ENCODE results near the gene NBEA.

Gene NBEA

DNA sequence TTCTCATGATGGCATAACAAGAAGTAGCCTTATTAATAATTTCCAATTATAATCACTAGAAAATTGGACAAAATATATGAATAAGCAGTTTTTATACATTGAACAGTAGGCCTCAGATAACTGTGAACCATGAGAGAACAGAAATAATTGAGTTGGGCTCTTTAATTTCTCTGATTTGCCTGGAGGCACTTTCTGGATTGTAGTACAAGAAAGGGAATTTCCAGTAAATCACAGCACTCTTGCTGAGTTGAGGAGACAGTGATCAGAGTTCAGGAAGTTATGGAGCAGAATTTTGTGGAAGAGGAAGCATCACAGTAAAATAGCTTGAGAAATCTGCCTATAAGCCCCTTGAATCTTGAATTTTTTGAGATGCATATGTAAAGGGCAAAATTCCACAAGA lies 318.2 kb downstream of the NBEA start:
- H3K4ac ChIP-seq (ENCODE audit: low read depth, low read length) = no peak overlapping the region
- H3K4me1 ChIP-seq (ENCODE audit: control insufficient read depth in 1 of 2, insufficient read depth in 2 of 2, low read length in 2 of 2) = no peaks in the 10 kb centered on the region
- no peaks in the 10 kb centered on the region for H3K79me1 ChIP-seq (ENCODE audit: low read length)
- no peak overlapping the region for H3K14ac ChIP-seq (ENCODE audit: low read length)
- H2BK120ac ChIP-seq (ENCODE audit: insufficient read depth, low read length, poor library complexity) = no peak overlapping the region
- no peaks in the 10 kb centered on the region for H3K79me2 ChIP-seq (ENCODE audit: control insufficient read depth, insufficient read depth, low read length, poor library complexity)
- H3K23ac ChIP-seq (ENCODE audit: low read length) = no peak overlapping the region
- H3K36me3 ChIP-seq (ENCODE audit: control insufficient read depth in 1 of 2, insufficient read depth in 2 of 2, low read length in 2 of 2) = no peaks in the 10 kb centered on the region
- H2AFZ ChIP-seq (ENCODE audit: insufficient read depth, low read length, poor library complexity) = no peak overlapping the region
- H3K9ac ChIP-seq (ENCODE audit: low read length) = no peak overlapping the region
- no peak overlapping the region for H3K4me2 ChIP-seq (ENCODE audit: low read length)
- H2AK5ac ChIP-seq (ENCODE audit: low read length) = no peak overlapping the region
- no peak overlapping the region for H3K4me3 ChIP-seq (ENCODE audit: low read depth, low read length)
- H2BK5ac ChIP-seq (ENCODE audit: low read depth, low read length, poor library complexity) = no peak overlapping the region
- H2BK12ac ChIP-seq (ENCODE audit: low read length) = no peak overlapping the region
- peaks cover 7% of the 10 kb centered on the region for H3K9me3 ChIP-seq (ENCODE audit: insufficient read depth, low read depth, low read length)
- H3K27ac ChIP-seq (ENCODE audit: low read depth, low read length) = no peak overlapping the region
- no peak overlapping the region for H4K12ac ChIP-seq (ENCODE audit: low read depth, low read length)
- no peak overlapping the region for H4K91ac ChIP-seq (ENCODE audit: low read depth, low read length)
- H3K27me3 ChIP-seq (ENCODE audit: insufficient read depth, low read length) = no peaks in the 10 kb centered on the region
- DNase-seq = no peak
- no peak overlapping the region for H4K8ac ChIP-seq (ENCODE audit: low read depth, low read length)
- H3K18ac ChIP-seq (ENCODE audit: low read length) = no peak overlapping the region

DNA sequence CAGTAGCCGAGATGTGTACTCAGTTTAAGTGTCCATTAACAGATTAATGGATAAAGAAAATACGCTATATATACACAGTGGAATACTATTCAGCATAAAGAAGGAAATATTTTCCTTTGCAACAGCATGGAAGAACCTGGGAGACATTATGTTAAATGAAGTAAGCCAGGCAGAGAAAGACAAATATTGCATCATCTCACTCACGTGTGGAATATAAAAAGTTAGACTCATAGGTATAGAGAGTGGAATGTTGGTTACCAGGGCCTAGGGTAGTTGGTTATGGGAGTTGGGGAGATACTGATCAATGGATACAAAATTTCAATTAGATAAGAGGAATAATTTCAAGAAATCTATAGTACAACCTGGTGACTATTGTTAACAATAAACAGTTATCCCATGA lies 324.3 kb downstream of the NBEA start:
- Histone ChIP-seq H2BK120ac (ENCODE audit: insufficient read depth, low read length, poor library complexity) (no peak overlapping the region), H3K18ac (ENCODE audit: low read length) (no peak overlapping the region), H2AK5ac (ENCODE audit: low read length) (no peak overlapping the region), H4K8ac (ENCODE audit: low read depth, low read length) (no peak overlapping the region), H3K36me3 (ENCODE audit: control insufficient read depth in 1 of 2, insufficient read depth in 2 of 2, low read length in 2 of 2) (no peaks in the 10 kb centered on the region), H3K4me3 (ENCODE audit: low read depth, low read length) (no peak overlapping the region), H3K79me1 (ENCODE audit: low read length) (no peaks in the 10 kb centered on the region), H3K9me3 (ENCODE audit: insufficient read depth, low read depth, low read length) (peaks cover 4% of the 10 kb centered on the region), H3K27me3 (ENCODE audit: insufficient read depth, low read length) (no peaks in the 10 kb centered on the region), H2AFZ (ENCODE audit: insufficient read depth, low read length, poor library complexity) (no peak overlapping the region), H3K4ac (ENCODE audit: low read depth, low read length) (no peak overlapping the region), H4K12ac (ENCODE audit: low read depth, low read length) (no peak overlapping the region), H3K27ac (ENCODE audit: low read depth, low read length) (no peak overlapping the region), H3K79me2 (ENCODE audit: control insufficient read depth, insufficient read depth, low read length, poor library complexity) (no peaks in the 10 kb centered on the region), H2BK5ac (ENCODE audit: low read depth, low read length, poor library complexity) (no peak overlapping the region), H3K9ac (ENCODE audit: low read length) (no peak overlapping the region), H3K4me1 (ENCODE audit: control insufficient read depth in 1 of 2, insufficient read depth in 2 of 2, low read length in 2 of 2) (no peaks in the 10 kb centered on the region), H4K91ac (ENCODE audit: low read depth, low read length) (no peak overlapping the region), H3K14ac (ENCODE audit: low read length) (no peak overlapping the region), H3K4me2 (ENCODE audit: low read length) (no peak overlapping the region), H2BK12ac (ENCODE audit: low read length) (no peak overlapping the region), H3K23ac (ENCODE audit: low read length) (no peak overlapping the region)
- no peak for DNase-seq
- WGBS (ENCODE audit: extremely low coverage, insufficient coverage, insufficient read length) = no CpG with 5 or more reads among the region's 3 CpGs

DNA sequence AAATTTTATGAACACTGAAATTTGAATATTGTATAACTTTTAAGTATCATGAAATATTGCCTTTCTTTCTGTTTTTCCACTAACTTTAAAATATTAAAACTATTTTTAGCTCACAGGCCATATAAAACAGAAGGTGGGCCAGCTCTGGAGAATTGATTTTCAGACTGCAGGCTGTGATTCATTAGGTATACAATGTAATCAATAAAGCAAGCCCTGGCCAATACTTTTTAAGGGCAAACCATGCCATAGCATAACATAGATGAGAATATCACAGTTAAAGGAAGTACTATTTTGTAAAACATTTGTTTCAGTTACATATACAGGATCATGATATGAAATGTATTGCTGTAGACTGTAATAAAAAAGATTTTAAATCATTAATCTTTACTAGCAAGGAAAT lies 336.8 kb downstream of the NBEA start:
- Histone ChIP-seq H3K9me3 (ENCODE audit: insufficient read depth, low read depth, low read length) (no peaks in the 10 kb centered on the region), H3K23ac (ENCODE audit: low read length) (no peak overlapping the region), H3K79me2 (ENCODE audit: control insufficient read depth, insufficient read depth, low read length, poor library complexity) (no peaks in the 10 kb centered on the region), H2BK120ac (ENCODE audit: insufficient read depth, low read length, poor library complexity) (no peak overlapping the region), H3K4me3 (ENCODE audit: low read depth, low read length) (no peak overlapping the region), H2BK5ac (ENCODE audit: low read depth, low read length, poor library complexity) (no peak overlapping the region), H3K9ac (ENCODE audit: low read length) (no peak overlapping the region), H3K14ac (ENCODE audit: low read length) (no peak overlapping the region), H4K91ac (ENCODE audit: low read depth, low read length) (no peak overlapping the region), H4K12ac (ENCODE audit: low read depth, low read length) (no peak overlapping the region), H3K4ac (ENCODE audit: low read depth, low read length) (no peak overlapping the region), H3K36me3 (ENCODE audit: control insufficient read depth in 1 of 2, insufficient read depth in 2 of 2, low read length in 2 of 2) (no peaks in the 10 kb centered on the region), H3K4me2 (ENCODE audit: low read length) (no peak overlapping the region), H3K27ac (ENCODE audit: low read depth, low read length) (no peak overlapping the region), H3K18ac (ENCODE audit: low read length) (no peak overlapping the region), H3K27me3 (ENCODE audit: insufficient read depth, low read length) (no peaks in the 10 kb centered on the region), H2BK12ac (ENCODE audit: low read length) (no peak overlapping the region), H2AK5ac (ENCODE audit: low read length) (no peak overlapping the region), H4K8ac (ENCODE audit: low read depth, low read length) (no peak overlapping the region), H3K4me1 (ENCODE audit: control insufficient read depth in 1 of 2, insufficient read depth in 2 of 2, low read length in 2 of 2) (no peaks in the 10 kb centered on the region), H2AFZ (ENCODE audit: insufficient read depth, low read length, poor library complexity) (no peak overlapping the region), H3K79me1 (ENCODE audit: low read length) (no peaks in the 10 kb centered on the region)
- DNase-seq = no peak

DNA sequence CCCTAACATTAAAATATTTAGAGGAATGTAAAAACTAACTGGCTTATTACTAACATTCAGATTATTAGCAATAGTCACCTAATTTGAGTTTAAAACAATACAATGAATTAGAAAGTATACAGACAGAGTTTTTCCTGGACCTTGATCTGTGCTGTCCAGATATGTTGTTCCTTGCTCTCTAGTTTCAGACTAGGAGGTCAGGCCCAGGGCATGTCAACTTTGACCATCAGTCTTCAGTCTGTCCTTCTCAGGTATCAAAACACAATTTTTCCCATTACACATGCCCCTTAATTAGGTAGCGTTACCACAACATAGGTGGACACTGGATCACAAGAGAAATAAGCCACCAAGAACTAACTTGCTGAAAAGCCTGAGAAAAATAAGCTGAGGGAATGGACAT lies 337.4 kb downstream of the NBEA start:
- no peak overlapping the region for H3K9ac ChIP-seq (ENCODE audit: low read length)
- DNase-seq = no peak
- H3K36me3 ChIP-seq (ENCODE audit: control insufficient read depth in 1 of 2, insufficient read depth in 2 of 2, low read length in 2 of 2) = no peaks in the 10 kb centered on the region
- H3K27ac ChIP-seq (ENCODE audit: low read depth, low read length) = no peak overlapping the region
- H2BK12ac ChIP-seq (ENCODE audit: low read length) = no peak overlapping the region
- no peak overlapping the region for H4K91ac ChIP-seq (ENCODE audit: low read depth, low read length)
- H2AFZ ChIP-seq (ENCODE audit: insufficient read depth, low read length, poor library complexity) = no peak overlapping the region
- no peak overlapping the region for H3K4me2 ChIP-seq (ENCODE audit: low read length)
- no peak overlapping the region for H3K14ac ChIP-seq (ENCODE audit: low read length)
- H2AK5ac ChIP-seq (ENCODE audit: low read length) = no peak overlapping the region
- no peak overlapping the region for H3K4ac ChIP-seq (ENCODE audit: low read depth, low read length)
- H3K23ac ChIP-seq (ENCODE audit: low read length) = no peak overlapping the region
- no peaks in the 10 kb centered on the region for H3K9me3 ChIP-seq (ENCODE audit: insufficient read depth, low read depth, low read length)
- H3K79me1 ChIP-seq (ENCODE audit: low read length) = no peaks in the 10 kb centered on the region
- WGBS (ENCODE audit: extremely low coverage, insufficient coverage, insufficient read length) = no CpG with 5 or more reads among the region's 1 CpG
- H2BK120ac ChIP-seq (ENCODE audit: insufficient read depth, low read length, poor library complexity) = no peak overlapping the region
- H3K18ac ChIP-seq (ENCODE audit: low read length) = no peak overlapping the region
- no peak overlapping the region for H2BK5ac ChIP-seq (ENCODE audit: low read depth, low read length, poor library complexity)
- no peak overlapping the region for H4K12ac ChIP-seq (ENCODE audit: low read depth, low read length)
- H4K8ac ChIP-seq (ENCODE audit: low read depth, low read length) = no peak overlapping the region
- H3K27me3 ChIP-seq (ENCODE audit: insufficient read depth, low read length) = no peaks in the 10 kb centered on the region
- no peak overlapping the region for H3K4me3 ChIP-seq (ENCODE audit: low read depth, low read length)
- H3K4me1 ChIP-seq (ENCODE audit: control insufficient read depth in 1 of 2, insufficient read depth in 2 of 2, low read length in 2 of 2) = no peaks in the 10 kb centered on the region
- no peaks in the 10 kb centered on the region for H3K79me2 ChIP-seq (ENCODE audit: control insufficient read depth, insufficient read depth, low read length, poor library complexity)

DNA sequence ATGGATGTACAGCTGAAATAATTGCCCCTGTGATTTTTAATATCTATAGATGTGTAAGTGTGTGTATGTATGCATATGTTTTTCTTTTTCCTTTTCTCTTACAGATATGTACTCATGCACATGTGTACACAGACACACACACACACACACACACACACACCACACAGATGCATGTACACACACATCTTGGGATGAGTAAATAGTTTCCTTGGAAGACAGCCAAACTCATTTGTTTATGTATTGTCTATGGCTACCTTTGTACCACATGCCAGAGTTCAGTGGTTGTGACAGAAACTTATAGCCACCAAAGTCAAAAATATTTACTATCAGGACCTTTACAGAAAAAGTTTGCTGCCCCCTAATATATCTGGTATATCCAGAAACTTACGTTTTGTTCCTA lies 341.8 kb downstream of the NBEA start:
- H4K8ac ChIP-seq (ENCODE audit: low read depth, low read length) = no peak overlapping the region
- H4K91ac ChIP-seq (ENCODE audit: low read depth, low read length) = no peak overlapping the region
- DNase-seq = no peak
- H3K9ac ChIP-seq (ENCODE audit: low read length) = no peak overlapping the region
- H3K79me2 ChIP-seq (ENCODE audit: control insufficient read depth, insufficient read depth, low read length, poor library complexity) = no peaks in the 10 kb centered on the region
- no peak overlapping the region for H2AK5ac ChIP-seq (ENCODE audit: low read length)
- H2BK5ac ChIP-seq (ENCODE audit: low read depth, low read length, poor library complexity) = no peak overlapping the region
- H3K79me1 ChIP-seq (ENCODE audit: low read length) = no peaks in the 10 kb centered on the region
- no peak overlapping the region for H3K4me2 ChIP-seq (ENCODE audit: low read length)
- no peak overlapping the region for H2BK12ac ChIP-seq (ENCODE audit: low read length)
- H3K23ac ChIP-seq (ENCODE audit: low read length) = no peak overlapping the region
- no peak overlapping the region for H3K4ac ChIP-seq (ENCODE audit: low read depth, low read length)
- H3K36me3 ChIP-seq (ENCODE audit: control insufficient read depth in 1 of 2, insufficient read depth in 2 of 2, low read length in 2 of 2) = no peaks in the 10 kb centered on the region
- H3K9me3 ChIP-seq (ENCODE audit: insufficient read depth, low read depth, low read length) = no peaks in the 10 kb centered on the region
- H3K14ac ChIP-seq (ENCODE audit: low read length) = no peak overlapping the region
- no peak overlapping the region for H3K27ac ChIP-seq (ENCODE audit: low read depth, low read length)
- no peak overlapping the region for H4K12ac ChIP-seq (ENCODE audit: low read depth, low read length)
- no peaks in the 10 kb centered on the region for H3K4me1 ChIP-seq (ENCODE audit: control insufficient read depth in 1 of 2, insufficient read depth in 2 of 2, low read length in 2 of 2)
- H3K18ac ChIP-seq (ENCODE audit: low read length) = no peak overlapping the region
- no CpG with 5 or more reads among the region's 1 CpG for WGBS (ENCODE audit: extremely low coverage, insufficient coverage, insufficient read length)
- no peak overlapping the region for H2AFZ ChIP-seq (ENCODE audit: insufficient read depth, low read length, poor library complexity)
- no peaks in the 10 kb centered on the region for H3K27me3 ChIP-seq (ENCODE audit: insufficient read depth, low read length)
- H2BK120ac ChIP-seq (ENCODE audit: insufficient read depth, low read length, poor library complexity) = no peak overlapping the region
- H3K4me3 ChIP-seq (ENCODE audit: low read depth, low read length) = no peak overlapping the region
